GM06990 (cell line): ENCODE results near the gene CACNA1E.
"Not testable (repeated sequence)": the region's sequence is repeated elsewhere in the genome, so short reads cannot be mapped to it uniquely, and the experiment has no call there.

Experiments
- DNase-seq: peaks from one replicate; pipeline ENCODE4 v3.0.0-alpha.2; 2011; ENCODE audit not compliant: insufficient read length; ENCODE audit errors: extremely low read depth
- H3K27me3 ChIP-seq: replicated peaks from 2 replicates; pipeline ENCODE4 v1.6.0; 2011; ENCODE audit warnings: low read length; ENCODE audit not compliant: control insufficient read depth, insufficient read depth
- H3K36me3 ChIP-seq: 2 replicates; pipeline ENCODE4 v1.5.1; 2011; ENCODE audit warnings: low read length; ENCODE audit not compliant: control insufficient read depth, insufficient read depth
- H3K4me3 ChIP-seq: replicated peaks from 2 replicates; pipeline ENCODE4 v1.5.1; 2011; ENCODE audit warnings: low read depth, mild to moderate bottlenecking, control low read depth, low read length
- CTCF ChIP-seq: IDR thresholded peaks from 2 replicates; pipeline ENCODE4 v1.5.1; 2011; ENCODE audit warnings: low read length, control low read depth, mild to moderate bottlenecking, inconsistent platforms; ENCODE audit not compliant: insufficient read depth, poor library complexity, severe bottlenecking

The CACNA1E gene

GRCh38 chr1:181522864-181523263, 39.5 kb downstream of the CACNA1E start:
- H3K4me3 ChIP-seq: no peak overlapping the region
- no peaks in the 10 kb centered on the region; the same call in none of the 2 replicates for H3K36me3 ChIP-seq
- no peaks in the 10 kb centered on the region for H3K27me3 ChIP-seq
- no peak for TF ChIP-seq CTCF
- no peak for DNase-seq

GRCh38 chr1:181525104-181525721, 41.9 kb downstream of the CACNA1E start:
- no peaks in the 10 kb centered on the region for H3K27me3 ChIP-seq
- DNase-seq: no peak
- no peak overlapping the region for H3K4me3 ChIP-seq
- no peak for TF ChIP-seq CTCF
- no peaks in the 10 kb centered on the region; the same call in none of the 2 replicates for H3K36me3 ChIP-seq

GRCh38 chr1:181528241-181528640, 44.9 kb downstream of the CACNA1E start:
- H3K4me3 ChIP-seq, H3K27me3 ChIP-seq, H3K36me3 ChIP-seq, DNase-seq: not testable (repeated sequence)

GRCh38 chr1:181531441-181531840, 48.1 kb downstream of the CACNA1E start:
- no peak for DNase-seq
- TF ChIP-seq CTCF: no peak
- no peaks in the 10 kb centered on the region; the same call in none of the 2 replicates for H3K36me3 ChIP-seq
- no peaks in the 10 kb centered on the region for H3K27me3 ChIP-seq
- no peak overlapping the region for H3K4me3 ChIP-seq

- no peak overlapping the region for H3K4me3 ChIP-seq
- no peaks in the 10 kb centered on the region for H3K27me3 ChIP-seq
- DNase-seq: no peak
- no peak for TF ChIP-seq CTCF
- no peaks in the 10 kb centered on the region; the same call in none of the 2 replicates for H3K36me3 ChIP-seq
Measured at GRCh38 chr1:181531951-181532600, 48.8 kb downstream of the CACNA1E start.

- Histone ChIP-seq H3K27me3 (no peaks in the 10 kb centered on the region), H3K4me3 (no peak overlapping the region), H3K36me3 (no peaks in the 10 kb centered on the region)
- TF ChIP-seq CTCF: no peak
- no peak for DNase-seq
Measured at GRCh38 chr1:181538836-181539235, 55.5 kb downstream of the CACNA1E start.
